Measurements from ENCODE around the gene KIAA1217. TPM values are rescaled to one million over a fixed set of nuclear protein-coding genes. Genes with fewer than 3 reads are reported as not detected.

Gene KIAA1217
- total RNA-seq, 1 experiment from 2014 or later, result 18.6 TPM

DNA sequence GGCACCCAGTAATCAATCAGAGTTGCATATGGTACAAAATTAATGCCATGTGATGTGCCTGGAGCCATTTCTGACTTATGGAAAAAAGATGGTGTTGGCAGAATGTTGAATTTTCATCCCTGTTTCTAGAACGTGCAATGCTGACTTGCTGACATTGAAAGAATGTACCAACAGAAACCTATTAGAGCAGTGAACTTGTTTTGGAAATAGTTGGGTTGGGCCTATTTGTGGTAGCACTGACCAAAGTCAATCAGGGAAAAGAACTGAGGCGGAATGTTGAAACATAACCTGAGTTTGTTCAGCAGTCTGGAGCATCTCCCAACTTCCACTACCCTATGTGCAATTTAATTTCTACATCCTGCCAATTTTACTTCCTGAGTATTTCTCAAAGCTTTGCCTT, 11.7 kb upstream of the KIAA1217 start:
- no peak overlapping the region for H4K91ac ChIP-seq (ENCODE audit: insufficient read length, low read depth, low read length)
- no peaks in the 10 kb centered on the region for H3K9me3 ChIP-seq (ENCODE audit: control insufficient read depth, low read depth, low read length)
- H3K56ac ChIP-seq (ENCODE audit: insufficient read length, low read depth, low read length), result no peak overlapping the region
- H2BK5ac ChIP-seq (ENCODE audit: insufficient read length, low read length), result no peak overlapping the region
- H4K5ac ChIP-seq (ENCODE audit: insufficient read length, low read depth, low read length), result no peak overlapping the region
- no peaks in the 10 kb centered on the region for H3K23me2 ChIP-seq (ENCODE audit: insufficient read length, low read depth, low read length, poor library complexity, severe bottlenecking)
- H3T11ph ChIP-seq (ENCODE audit: low read length), result no peak overlapping the region
- TF ChIP-seq, protein P1, sequence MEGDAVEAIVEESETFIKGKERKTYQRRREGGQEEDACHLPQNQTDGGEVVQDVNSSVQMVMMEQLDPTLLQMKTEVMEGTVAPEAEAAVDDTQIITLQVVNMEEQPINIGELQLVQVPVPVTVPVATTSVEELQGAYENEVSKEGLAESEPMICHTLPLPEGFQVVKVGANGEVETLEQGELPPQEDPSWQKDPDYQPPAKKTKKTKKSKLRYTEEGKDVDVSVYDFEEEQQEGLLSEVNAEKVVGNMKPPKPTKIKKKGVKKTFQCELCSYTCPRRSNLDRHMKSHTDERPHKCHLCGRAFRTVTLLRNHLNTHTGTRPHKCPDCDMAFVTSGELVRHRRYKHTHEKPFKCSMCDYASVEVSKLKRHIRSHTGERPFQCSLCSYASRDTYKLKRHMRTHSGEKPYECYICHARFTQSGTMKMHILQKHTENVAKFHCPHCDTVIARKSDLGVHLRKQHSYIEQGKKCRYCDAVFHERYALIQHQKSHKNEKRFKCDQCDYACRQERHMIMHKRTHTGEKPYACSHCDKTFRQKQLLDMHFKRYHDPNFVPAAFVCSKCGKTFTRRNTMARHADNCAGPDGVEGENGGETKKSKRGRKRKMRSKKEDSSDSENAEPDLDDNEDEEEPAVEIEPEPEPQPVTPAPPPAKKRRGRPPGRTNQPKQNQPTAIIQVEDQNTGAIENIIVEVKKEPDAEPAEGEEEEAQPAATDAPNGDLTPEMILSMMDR (conservative IDR thresholded peaks at IDR 0.05), result no peak
- H3K27me3 ChIP-seq (ENCODE audit: insufficient read depth, low read length), result no peaks in the 10 kb centered on the region
- no CpG with 5 or more reads among the region's 2 CpGs for WGBS (ENCODE audit: extremely low coverage, insufficient read length, low lambda C conversion rate)
- H3K79me2 ChIP-seq (ENCODE audit: insufficient read depth, low read length), result no peaks in the 10 kb centered on the region
- no peak overlapping the region for H2BK12ac ChIP-seq (ENCODE audit: insufficient read length, low read depth, low read length)
- H3K4me1 ChIP-seq (ENCODE audit: insufficient read depth, low read length), result no peaks in the 10 kb centered on the region
- no peak overlapping the region for H3K14ac ChIP-seq (ENCODE audit: insufficient read depth, low read length)
- DNase-seq, result no peak
- no peak overlapping the region for H2AFZ ChIP-seq (ENCODE audit: low read length)
- H4K8ac ChIP-seq (replicated peaks; ENCODE audit: insufficient read length, low read depth, low read length), result no peak overlapping the region
- H3K4ac ChIP-seq (ENCODE audit: low read depth, low read length), result no peak overlapping the region
- H3K27me3 Mint-ChIP-seq (ENCODE audit: low read depth), result no peaks in the 10 kb centered on the region
- H3K4me1 Mint-ChIP-seq, result peaks cover 15 to 21% of the 10 kb centered on the region in 2 experiments
- H3K27ac Mint-ChIP-seq, result no peak overlapping the region
- no peak overlapping the region for H2AK5ac ChIP-seq (ENCODE audit: insufficient read length, low read length)
- no peak overlapping the region for H3K27ac ChIP-seq (ENCODE audit: insufficient read length, low read depth, low read length)
- 0 out of 7 replicates have a peak, but pooled peaks cover 0 to 1% (median 0%) of the 10 kb centered on the region in 3 experiments for H3K36me3 Mint-ChIP-seq (ENCODE audit: insufficient read depth in 1 of 3, low read depth in 3 of 3)
- H3K4me2 ChIP-seq (ENCODE audit: insufficient read depth, insufficient read length, low read length), result no peak overlapping the region
- no peaks in the 10 kb centered on the region for H4K20me1 ChIP-seq (ENCODE audit: control insufficient read depth, insufficient read depth, insufficient read length)
- H3K18ac ChIP-seq (ENCODE audit: insufficient read length, low read depth, low read length), result no peak overlapping the region
- H3K23ac ChIP-seq (ENCODE audit: insufficient read length, low read depth, low read length), result no peak overlapping the region
- no peaks in the 10 kb centered on the region for H3K79me1 ChIP-seq (ENCODE audit: insufficient read depth, low read depth, low read length, poor library complexity, severe bottlenecking)
- no peak overlapping the region for H3K4me3 Mint-ChIP-seq
- H2BK20ac ChIP-seq (ENCODE audit: low read depth, low read length, poor library complexity, severe bottlenecking), result no peak overlapping the region
- H3K9me3 Mint-ChIP-seq, result no peaks in the 10 kb centered on the region; a peak in 1 of 5 replicates
- no peak overlapping the region for H3K9ac ChIP-seq (ENCODE audit: extremely low read depth, insufficient read length, low read length)
- no peak overlapping the region for H2BK15ac ChIP-seq (ENCODE audit: low read depth, low read length)
- H2BK120ac ChIP-seq (ENCODE audit: low read depth, low read length, poor library complexity, severe bottlenecking), result no peak overlapping the region

Measured in H9 (cell line).